H1 (cell line): ENCODE results near the gene DAP.
"Not testable (repeated sequence)": the region's sequence is repeated elsewhere in the genome, so short reads cannot be mapped to it uniquely, and the experiment has no call there.

ENCODE experiments used
- CTCF ChIP-seq, 3 experiments: IDR thresholded peaks; 1 replicate in 2 of 3; 2 replicates in 1 of 3; pipeline versions ENCODE4 v1.5.1 to v1.6.1; 2011; ENCODE audit warnings: low read length in 3 of 3, mild to moderate bottlenecking in 3 of 3, inconsistent platforms in 2 of 3, low read depth in 1 of 3, moderate library complexity in 1 of 3; ENCODE audit not compliant: insufficient read depth in 1 of 3; ENCODE audit errors: control extremely low read depth in 1 of 3
- EP300 ChIP-seq, 2 experiments: IDR thresholded peaks; 1 replicate in 1 of 2; 2 replicates in 1 of 2; pipeline ENCODE4 v1.6.1; 2011 to 2012; ENCODE audit warnings: low read depth in 2 of 2, low read length in 2 of 2, mild to moderate bottlenecking in 2 of 2, borderline replicate concordance in 1 of 2, inconsistent platforms in 1 of 2, moderate library complexity in 1 of 2
- EZH2 ChIP-seq: fragments of 200-600 bp; sonication (generic); IDR thresholded peaks from 2 replicates; pipeline ENCODE4 v1.7.1; 2012; ENCODE audit warnings: low read depth, mild to moderate bottlenecking, moderate library complexity, low read length, inconsistent platforms; ENCODE audit not compliant: severe bottlenecking
- HDAC2 ChIP-seq, 2 experiments: fragments of 300-600 bp in 1 of 2; sonication (generic) in 1 of 2; IDR thresholded peaks; 2 replicates each; pipeline ENCODE4 v1.6.1; 2011 to 2012; ENCODE audit warnings: low read depth in 2 of 2, low read length in 2 of 2, mild to moderate bottlenecking in 2 of 2, moderate library complexity in 2 of 2, borderline replicate concordance in 1 of 2, inconsistent platforms in 1 of 2
- HDAC6 ChIP-seq: IDR thresholded peaks from one replicate; pipeline ENCODE4 v1.7.1; 2012; ENCODE audit warnings: low read depth, mild to moderate bottlenecking, inconsistent platforms, low read length, moderate library complexity
- JUN ChIP-seq: IDR thresholded peaks from 2 replicates; pipeline ENCODE4 v1.6.1; 2011; ENCODE audit warnings: low read depth, mild to moderate bottlenecking, improper control_type of control experiment, low read length
- RAD21 ChIP-seq, 2 experiments: IDR thresholded peaks in 1 of 2; conservative IDR thresholded peaks in 1 of 2; 2 replicates each; pipeline ENCODE4 v1.6.1; 2011; ENCODE audit warnings: low read depth in 2 of 2, low read length in 2 of 2, improper control_type of control experiment in 1 of 2, inconsistent platforms in 1 of 2, mild to moderate bottlenecking in 1 of 2, moderate library complexity in 1 of 2
- SP1 ChIP-seq: IDR thresholded peaks from 2 replicates; pipeline ENCODE4 v1.6.1; 2011; ENCODE audit warnings: low read depth, low read length
- TBP ChIP-seq: IDR thresholded peaks from 2 replicates; pipeline ENCODE4 v1.6.1; 2011; ENCODE audit warnings: low read depth, low read length, improper control_type of control experiment

GRCh38 chr5:10638723-10639122, 122.3 kb downstream of the DAP start:
- TF ChIP-seq CTCF (IDR thresholded peaks at IDR 0.05; ENCODE audit: control extremely low read depth in 1 of 3, insufficient read depth in 1 of 3, low read depth in 1 of 3, low read length in 3 of 3); EP300 (IDR thresholded peaks at IDR 0.05; ENCODE audit: borderline replicate concordance in 1 of 2, low read depth in 2 of 2, low read length in 2 of 2); JUN; HDAC2 (IDR thresholded peaks at IDR 0.05; ENCODE audit: borderline replicate concordance in 1 of 2, low read depth in 2 of 2, low read length in 2 of 2); SP1; EZH2; HDAC6; TBP; RAD21 (IDR thresholded peaks at IDR 0.05 in 1 of 2, conservative IDR thresholded peaks at IDR 0.05 in 1 of 2; ENCODE audit: low read depth in 2 of 2, low read length in 2 of 2): not testable (repeated sequence)
